Lung (tissue), 12 donors: ENCODE results near the gene CLCN3. TPM values are rescaled to one million over a fixed set of nuclear protein-coding genes. Genes with fewer than 3 reads are reported as not detected.

ENCODE experiments used
- ATAC-seq: fragments of 200-7000 bp; cut with Tn5 transposase; one replicate; pipeline ENCODE4 v1.9.1; 2020; ENCODE audit warnings: moderate number of reproducible peaks; ENCODE audit not compliant: insufficient read depth, low FRiP score
- DNase-seq, 3 donors: peaks; one replicate each; pipeline ENCODE4 v3.0.0-alpha.2; 2013 to 2017
- H3K27ac ChIP-seq, 2 donors: one replicate each; pipeline ENCODE4 v1.5.1; 2013; ENCODE audit warnings: mild to moderate bottlenecking in 2 of 2, moderate library complexity in 2 of 2, control low read depth in 1 of 2, inconsistent platforms in 1 of 2, low read depth in 1 of 2, low read length in 1 of 2
- H3K27me3 ChIP-seq, 3 donors: one replicate each; pipeline ENCODE4 v1.5.1; 2013; ENCODE audit warnings: low read length in 2 of 3; ENCODE audit not compliant: control insufficient read depth in 3 of 3, insufficient read depth in 3 of 3
- H3K36me3 ChIP-seq, 4 donors: one replicate each; pipeline ENCODE4 v1.5.1; 2013; ENCODE audit warnings: low read length in 4 of 4, mild to moderate bottlenecking in 1 of 4, moderate library complexity in 1 of 4; ENCODE audit not compliant: control insufficient read depth in 4 of 4, insufficient read depth in 4 of 4
- H3K4me1 ChIP-seq, 5 donors: one replicate each; pipeline ENCODE4 v1.5.1; 2013; ENCODE audit warnings: low read length in 5 of 5, mild to moderate bottlenecking in 2 of 5, moderate library complexity in 1 of 5; ENCODE audit not compliant: control insufficient read depth in 5 of 5, insufficient read depth in 5 of 5
- H3K4me3 ChIP-seq: one replicate; pipeline ENCODE4 v1.5.1; 2013; ENCODE audit warnings: mild to moderate bottlenecking, control low read depth, moderate library complexity
- H3K9ac ChIP-seq, 2 donors: one replicate each; pipeline ENCODE4 v1.5.1; 2013; ENCODE audit warnings: low read length in 2 of 2, control low read depth in 1 of 2; ENCODE audit not compliant: insufficient read depth in 1 of 2
- H3K9me3 ChIP-seq, 4 donors: one replicate each; pipeline ENCODE4 v1.5.1; 2013; ENCODE audit warnings: low read length in 3 of 4, mild to moderate bottlenecking in 1 of 4, moderate library complexity in 1 of 4; ENCODE audit not compliant: control insufficient read depth in 4 of 4, insufficient read depth in 3 of 4
- WGBS, 2 donors: extraction: QIAGEN DNeasy Blood & Tissue Kit; methylation state at CpG; one replicate each; pipeline ENCODE4 v1.1.7; 2013; 5-methylcytosine and 5-hydroxymethylcytosine counted together
- polyA plus RNA-seq, 2 donors: library from polyadenylated mRNA; stranded (reverse); fragments of 200-250 nt; gene quantifications; one replicate each; pipeline ENCODE4 v1.2.1, GENCODE V29; 2013
- total RNA-seq, 2 donors: library from RNA; depleted of rRNA in 1 of 2; stranded (reverse); fragments of >200 nt in 1 of 2; gene quantifications; one replicate each; pipeline ENCODE4 v1.2.1, GENCODE V29; 2014 to 2021
- TF ChIP-seq, protein P1 (sequence below): IDR thresholded peaks from 2 replicates; pipeline ENCODE4 v1.5.1; 2012; ENCODE audit warnings: mild to moderate bottlenecking; ENCODE audit errors: control extremely low read depth, extremely low read depth
- donor health status: control.
- donor health status: control.
- donor health status: Bipolar disorder and iron deficiency.
- donor health status: healthy.
- donor health status: DM: yes; HTN: yes; CAD: no.

The CLCN3 gene
- total and polyA plus RNA-seq, 4 donors, result 11.0 to 59.6 (median 27.6) TPM

GRCh38 chr4:169720529-169720928, 100.2 kb downstream of the CLCN3 start:
- ATAC-seq (no peak), DNase-seq (no peak)
- 93 to 95% methylated on average over 7 of the region's 7 CpGs for WGBS, 2 donors
- Histone ChIP-seq H3K4me1 (peaks cover 0 to 3% (median 0%) of the 10 kb centered on the region in 5 donors), H3K4me3 (no peak overlapping the region), H3K9ac (no peak overlapping the region), H3K36me3 (peaks cover 2 to 24% (median 7%) of the 10 kb centered on the region in 4 donors), H3K27ac (no peak overlapping the region), H3K9me3 (no peaks in the 10 kb centered on the region), H3K27me3 (no peaks in the 10 kb centered on the region)
- TF ChIP-seq, protein P1, sequence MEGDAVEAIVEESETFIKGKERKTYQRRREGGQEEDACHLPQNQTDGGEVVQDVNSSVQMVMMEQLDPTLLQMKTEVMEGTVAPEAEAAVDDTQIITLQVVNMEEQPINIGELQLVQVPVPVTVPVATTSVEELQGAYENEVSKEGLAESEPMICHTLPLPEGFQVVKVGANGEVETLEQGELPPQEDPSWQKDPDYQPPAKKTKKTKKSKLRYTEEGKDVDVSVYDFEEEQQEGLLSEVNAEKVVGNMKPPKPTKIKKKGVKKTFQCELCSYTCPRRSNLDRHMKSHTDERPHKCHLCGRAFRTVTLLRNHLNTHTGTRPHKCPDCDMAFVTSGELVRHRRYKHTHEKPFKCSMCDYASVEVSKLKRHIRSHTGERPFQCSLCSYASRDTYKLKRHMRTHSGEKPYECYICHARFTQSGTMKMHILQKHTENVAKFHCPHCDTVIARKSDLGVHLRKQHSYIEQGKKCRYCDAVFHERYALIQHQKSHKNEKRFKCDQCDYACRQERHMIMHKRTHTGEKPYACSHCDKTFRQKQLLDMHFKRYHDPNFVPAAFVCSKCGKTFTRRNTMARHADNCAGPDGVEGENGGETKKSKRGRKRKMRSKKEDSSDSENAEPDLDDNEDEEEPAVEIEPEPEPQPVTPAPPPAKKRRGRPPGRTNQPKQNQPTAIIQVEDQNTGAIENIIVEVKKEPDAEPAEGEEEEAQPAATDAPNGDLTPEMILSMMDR, result no peak

DNA sequence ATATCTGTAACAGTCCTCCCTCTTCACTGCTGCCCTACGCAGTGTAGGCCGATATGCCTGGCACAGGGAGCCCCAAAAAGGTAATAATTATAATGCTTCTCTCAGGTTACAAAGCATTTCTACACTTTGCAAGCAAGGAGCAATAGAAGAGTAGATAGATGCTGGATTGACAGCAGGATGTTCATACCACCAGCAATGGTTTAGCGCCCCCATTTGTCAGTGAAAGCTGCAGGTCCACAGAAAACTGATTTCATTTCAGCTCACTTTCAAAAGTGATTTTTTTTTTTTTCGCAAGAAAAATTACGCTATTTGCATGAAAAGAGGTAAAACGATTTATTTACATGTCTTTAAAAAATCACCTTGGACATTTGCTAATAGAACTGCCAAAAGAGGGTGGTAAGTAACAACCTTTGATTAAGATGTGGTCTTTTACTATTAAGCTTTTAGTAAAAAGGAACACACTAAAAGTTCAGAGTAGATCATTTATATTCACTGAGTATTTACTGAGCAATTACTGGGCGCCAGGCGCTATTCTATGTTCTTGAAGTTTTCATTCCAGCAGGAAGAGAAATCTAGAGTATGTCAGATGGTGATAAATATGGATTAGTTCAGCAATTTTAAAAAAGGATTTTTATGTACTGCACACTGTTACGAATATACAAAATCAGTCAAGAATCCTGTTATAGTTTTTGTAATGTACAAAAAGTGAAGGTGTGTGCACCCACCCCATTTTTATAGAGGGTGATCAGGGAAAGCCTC, 103.0 kb downstream of the CLCN3 start:
- ATAC-seq, result no peak
- DNase-seq, result peak in 1 of 3 donors; percentile 26
- WGBS, 2 donors, result 92 to 94% methylated on average over 9 of the region's 9 CpGs

DNA sequence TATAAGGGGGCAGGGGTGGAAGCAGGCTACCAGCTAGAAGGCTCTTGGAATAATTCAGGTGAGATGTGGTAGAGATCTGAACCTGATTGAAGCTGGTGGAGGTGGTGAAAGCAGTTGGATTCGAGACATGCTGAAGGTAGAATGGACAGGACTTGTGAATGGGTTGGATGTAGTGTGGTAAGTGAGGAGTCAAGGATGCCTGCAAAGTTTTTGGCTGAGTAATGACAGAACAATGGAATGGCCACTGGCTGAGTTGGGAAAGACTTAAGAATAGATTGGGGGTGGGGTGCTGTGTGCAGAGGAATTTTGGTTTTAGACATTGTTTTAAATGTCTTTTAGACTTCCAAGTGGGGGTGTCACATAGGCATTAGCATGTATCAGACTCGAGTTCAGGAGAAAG, 103.9 kb downstream of the CLCN3 start:
- H3K9me3 ChIP-seq, result no peaks in the 10 kb centered on the region
- ATAC-seq (no peak), DNase-seq (no peak)
- H3K4me1 ChIP-seq, result no peaks in the 10 kb centered on the region
- H3K36me3 ChIP-seq, result peaks cover 0 to 16% (median 9%) of the 10 kb centered on the region in 4 donors
- no peak overlapping the region for H3K4me3 ChIP-seq
- H3K9ac ChIP-seq, result no peak overlapping the region
- 89 to 97% methylated on average over 2 of the region's 2 CpGs for WGBS, 2 donors
- H3K27ac ChIP-seq, result no peak overlapping the region
- H3K27me3 ChIP-seq, result no peaks in the 10 kb centered on the region
- TF ChIP-seq, protein P1, result no peak

More for the DNA sequence above, 103.0 kb downstream of the CLCN3 start:
- TF ChIP-seq, protein P1, result no peak
- Histone ChIP-seq H3K9ac (no peak overlapping the region), H3K27ac (no peak overlapping the region), H3K4me1 (no peaks in the 10 kb centered on the region), H3K27me3 (no peaks in the 10 kb centered on the region), H3K36me3 (peaks cover 0 to 17% (median 7%) of the 10 kb centered on the region in 4 donors), H3K4me3 (no peak overlapping the region), H3K9me3 (no peaks in the 10 kb centered on the region)
